B cell (primary cell): Measurements from ENCODE around the gene AUTS2. TPM values are rescaled to one million over a fixed set of nuclear protein-coding genes. Genes with fewer than 3 reads are reported as not detected.
A peak's percentile ranks its signal among the peaks of the same experiment; 100 is the strongest.

Experiments
- ATAC-seq: fragments of 200-7000 bp; cut with Tn5 transposase; one replicate; pipeline ENCODE4 v1.10.0; 2021; ENCODE audit warnings: low read depth, mild to moderate bottlenecking, moderate number of reproducible peaks, moderate library complexity
- CTCF ChIA-PET: fragments of 350-600 bp; sonication (Branson Sonifier 250); formaldehyde crosslinking; loops from one replicate; lab custom pipeline; 2021; ENCODE audit warnings: antibody characterized with exemption, inconsistent platforms; lab: Charles Lee
- POLR2A ChIA-PET: fragments of 350-600 bp; sonication (Branson Sonifier 250); formaldehyde crosslinking; loops from one replicate; lab custom pipeline; 2021; ENCODE audit warnings: antibody characterized with exemption; lab: Charles Lee
- DNase-seq: peaks from one replicate; pipeline ENCODE4 v3.0.0; 2013
- H2AFZ ChIP-seq: 2 replicates; pipeline ENCODE4 v1.6.1; 2012; ENCODE audit warnings: mild to moderate bottlenecking, low read depth, low read length; ENCODE audit not compliant: insufficient read depth, poor library complexity, severe bottlenecking
- H3K27ac ChIP-seq, 2 donors: 1 replicate in 1 of 2; 2 replicates in 1 of 2; pipeline ENCODE4 v1.5.1; 2012 to 2013; ENCODE audit warnings: low read length in 2 of 2, mild to moderate bottlenecking in 2 of 2, moderate library complexity in 1 of 2
- H3K27me3 ChIP-seq, 4 experiments: fragments of 200-600 bp in 1 of 4; sonication (generic) in 1 of 4; replicated peaks in 1 of 4; 1 replicate in 2 of 4; 2 replicates in 2 of 4; pipeline versions ENCODE4 v1.6.1 to v1.7.0; 2013 to 2016; ENCODE audit warnings: low read length in 3 of 4, mild to moderate bottlenecking in 2 of 4, mixed read lengths in 1 of 4, moderate library complexity in 1 of 4; ENCODE audit not compliant: insufficient read depth in 4 of 4, control insufficient read depth in 3 of 4; ENCODE audit errors: control extremely low read depth in 1 of 4
- H3K36me3 ChIP-seq, 2 experiments: replicated peaks in 1 of 2; 1 replicate in 1 of 2; 2 replicates in 1 of 2; pipeline versions ENCODE4 v1.6.1 to v1.7.1; 2013; ENCODE audit warnings: low read length in 1 of 2; ENCODE audit not compliant: insufficient read depth in 2 of 2, control insufficient read depth in 1 of 2; ENCODE audit errors: control extremely low read depth in 1 of 2, extremely low read depth in 1 of 2
- H3K4me1 ChIP-seq, 2 donors: fragments of 200-600 bp in 1 of 2; sonication (generic) in 1 of 2; 1 replicate in 1 of 2; 2 replicates in 1 of 2; pipeline versions ENCODE4 v1.5.1 to v1.6.1; 2013 to 2017; ENCODE audit warnings: low read length in 2 of 2; ENCODE audit not compliant: control insufficient read depth in 2 of 2, insufficient read depth in 2 of 2
- H3K4me2 ChIP-seq: replicated peaks from 2 replicates; pipeline ENCODE3; 2012; ENCODE audit warnings: mild to moderate bottlenecking, low read depth, low read length; ENCODE audit not compliant: poor library complexity, severe bottlenecking
- H3K4me3 ChIP-seq, 5 experiments: fragments of 200-600 bp in 1 of 5; sonication (generic) in 1 of 5; 1 replicate in 3 of 5; 2 replicates in 2 of 5; pipeline versions ENCODE4 v1.5.1 to v1.7.0; 2011 to 2016; ENCODE audit warnings: low read length in 4 of 5, mild to moderate bottlenecking in 4 of 5, low read depth in 2 of 5, control low read depth in 1 of 5, moderate library complexity in 1 of 5; ENCODE audit not compliant: insufficient read depth in 1 of 5; ENCODE audit errors: control extremely low read depth in 1 of 5, extremely low read depth in 1 of 5
- H3K79me2 ChIP-seq: fragments of 200-600 bp; sonication (generic); one replicate; pipeline ENCODE4 v1.6.0; 2016; ENCODE audit warnings: low read length; ENCODE audit not compliant: control insufficient read depth, insufficient read depth
- H3K9ac ChIP-seq: fragments of 200-600 bp; sonication (generic); 2 replicates; pipeline ENCODE4 v1.6.1; 2017; ENCODE audit warnings: mild to moderate bottlenecking, low read length, moderate library complexity
- H3K9me3 ChIP-seq, 3 donors: one replicate each; pipeline versions ENCODE4 v1.6.1 to v1.7.1; 2013; ENCODE audit warnings: low read length in 2 of 3; ENCODE audit not compliant: control insufficient read depth in 2 of 3, insufficient read depth in 1 of 3; ENCODE audit errors: control extremely low read depth in 1 of 3
- H4K20me1 ChIP-seq: 2 replicates; pipeline ENCODE4 v1.6.0; 2012; ENCODE audit warnings: mild to moderate bottlenecking, low read length; ENCODE audit not compliant: insufficient read depth, control insufficient read depth, poor library complexity, severe bottlenecking
- H3K27ac Mint-ChIP-seq: one replicate; pipeline ENCODE4 v1.8.0; 2021; ENCODE audit warnings: mixed read lengths
- H3K27me3 Mint-ChIP-seq: one replicate; pipeline ENCODE4 v1.8.0; 2021; ENCODE audit warnings: mixed read lengths
- H3K4me1 Mint-ChIP-seq: one replicate; pipeline ENCODE4 v1.8.0; 2021; ENCODE audit warnings: mixed read lengths
- H3K4me3 Mint-ChIP-seq: one replicate; pipeline ENCODE4 v1.8.0; 2021; ENCODE audit warnings: mixed read lengths
- H3K9me3 Mint-ChIP-seq: one replicate; pipeline ENCODE4 v1.8.0; 2022; ENCODE audit warnings: mixed read lengths; ENCODE audit not compliant: insufficient read depth
- CTCF ChIP-seq: fragments of 200-600 bp; IDR thresholded peaks from one replicate; pipeline ENCODE4 v1.8.0; 2022; ENCODE audit warnings: antibody characterized with exemption, mild to moderate bottlenecking
- EZH2 ChIP-seq: IDR thresholded peaks from 2 replicates; pipeline ENCODE4 v1.6.1; 2012; ENCODE audit warnings: borderline replicate concordance, low read depth, mild to moderate bottlenecking, moderate library complexity, low read length; ENCODE audit not compliant: insufficient read depth, poor library complexity, severe bottlenecking
- WGBS: methylation state at CpG from one replicate; pipeline ENCODE4 v1.1.5; 2013; ENCODE audit warnings: missing lambda C conversion rate; ENCODE audit not compliant: insufficient coverage; 5-methylcytosine and 5-hydroxymethylcytosine counted together
- intact Hi-C: fragments of 100-400 bp; cut with micrococcal nuclease; formaldehyde crosslinking; loops from one replicate; pipeline ENCODE4 v1.10.0; 2022
- polyA plus RNA-seq: library from polyadenylated mRNA; depleted of rRNA; stranded (reverse); fragments of >200 nt; gene quantifications from 2 replicates; pipeline ENCODE4 v1.2.3, GENCODE V29; 2012
- total RNA-seq, 2 donors: library from RNA; stranded (reverse); fragments of 120-200 nt in 1 of 2; gene quantifications; 1 replicate in 1 of 2; 2 replicates in 1 of 2; pipeline versions ENCODE4 v1.2.3 to v1.2.4, GENCODE V29; 2013 to 2022

AUTS2 gene
- total and polyA plus RNA-seq, 2 donors (not counting 1 experiment from before 2014, with no cell fraction given), result 22.3 to 35.0 TPM

- H3K9me3 ChIP-seq, result no peaks in the 10 kb centered on the region
- no peaks in the 10 kb centered on the region for H3K4me1 ChIP-seq
- Mint-ChIP-seq H3K27me3 (no peaks in the 10 kb centered on the region), H3K4me1 (peaks cover 3% of the 10 kb centered on the region), H3K9me3 (no peaks in the 10 kb centered on the region), H3K4me3 (no peak overlapping the region), H3K27ac (no peak overlapping the region)
- ChIA-PET CTCF (interaction anchor here (0.8 to 1.5 kb wide), 6 partner anchors 10 to 257 kb away, joined by 3 to 4 read pairs (median 3); no protein-coding TSS in a partner anchor), POLR2A (no interaction called here)
- no peak overlapping the region for H3K4me3 ChIP-seq
- DNase-seq (peak; percentile 19), ATAC-seq (no peak)
- no peak overlapping the region for H3K9ac ChIP-seq
- no peak for TF ChIP-seq EZH2
- TF ChIP-seq CTCF, result peak; percentile 54
- no peaks in the 10 kb centered on the region for H3K27me3 ChIP-seq
- no peaks in the 10 kb centered on the region for H3K36me3 ChIP-seq
- H3K79me2 ChIP-seq, result peaks cover 8% of the 10 kb centered on the region
- no peak overlapping the region for H3K27ac ChIP-seq
- H4K20me1 ChIP-seq, result peaks cover 5% of the 10 kb centered on the region
- H2AFZ ChIP-seq, result no peak overlapping the region
- intact Hi-C loops, result no loop called here
- H3K4me2 ChIP-seq, result no peak overlapping the region
These were observed 442.9 kb downstream of the AUTS2 start for GRCh38 chr7:70040970-70041766.

GRCh38 chr7:70042533-70042932, 444.3 kb downstream of the AUTS2 start:
- no peak overlapping the region for H3K4me3 Mint-ChIP-seq
- no peaks in the 10 kb centered on the region for H3K27me3 ChIP-seq
- no peak overlapping the region for H3K27ac ChIP-seq
- no peak overlapping the region for H3K4me2 ChIP-seq
- ChIA-PET CTCF (interaction anchor here (0.7 to 1.6 kb wide), 5 partner anchors 12 to 656 kb away, joined by 3 to 10 read pairs (median 4); no protein-coding TSS in a partner anchor), POLR2A (no interaction called here)
- ATAC-seq (no peak), DNase-seq (no peak)
- no peaks in the 10 kb centered on the region for H3K36me3 ChIP-seq
- no peaks in the 10 kb centered on the region for H3K9me3 ChIP-seq
- H2AFZ ChIP-seq, result no peak overlapping the region
- no peak overlapping the region for H3K27ac Mint-ChIP-seq
- intact Hi-C loops, result no loop called here
- H3K79me2 ChIP-seq, result peaks cover 8% of the 10 kb centered on the region
- H3K4me1 Mint-ChIP-seq, result peaks cover 5% of the 10 kb centered on the region
- no peaks in the 10 kb centered on the region for H3K4me1 ChIP-seq
- H3K27me3 Mint-ChIP-seq, result no peaks in the 10 kb centered on the region
- H4K20me1 ChIP-seq, result peaks cover 5% of the 10 kb centered on the region
- no peak overlapping the region for H3K9ac ChIP-seq
- H3K9me3 Mint-ChIP-seq, result no peaks in the 10 kb centered on the region
- H3K4me3 ChIP-seq, result no peak overlapping the region
- TF ChIP-seq CTCF (no peak), EZH2 (no peak)
- WGBS, result no CpG with 5 or more reads among the region's 3 CpGs
